Dermis microvascular lymphatic vessel endothelial cell (primary cell): Measurements from ENCODE around the gene PRDX6. TPM values are rescaled to one million over a fixed set of nuclear protein-coding genes. Genes with fewer than 3 reads are reported as not detected.
"Not testable (repeated sequence)": the region's sequence is repeated elsewhere in the genome, so short reads cannot be mapped to it uniquely, and the experiment has no call there.

Experiments used
- DNase-seq, 2 donors: peaks; one replicate each; pipeline versions ENCODE4 v3.0.0 to v3.0.0-alpha.2; 2010; ENCODE audit warnings: low read depth in 2 of 2
- total RNA-seq: library from RNA; depleted of rRNA; stranded (reverse); fragments of >200 nt; gene quantifications from 2 replicates; pipeline ENCODE4 v1.2.1, GENCODE V29; 2014

PRDX6 gene
- total RNA-seq, 1 donor from 2014 or later = 120 TPM

DNA sequence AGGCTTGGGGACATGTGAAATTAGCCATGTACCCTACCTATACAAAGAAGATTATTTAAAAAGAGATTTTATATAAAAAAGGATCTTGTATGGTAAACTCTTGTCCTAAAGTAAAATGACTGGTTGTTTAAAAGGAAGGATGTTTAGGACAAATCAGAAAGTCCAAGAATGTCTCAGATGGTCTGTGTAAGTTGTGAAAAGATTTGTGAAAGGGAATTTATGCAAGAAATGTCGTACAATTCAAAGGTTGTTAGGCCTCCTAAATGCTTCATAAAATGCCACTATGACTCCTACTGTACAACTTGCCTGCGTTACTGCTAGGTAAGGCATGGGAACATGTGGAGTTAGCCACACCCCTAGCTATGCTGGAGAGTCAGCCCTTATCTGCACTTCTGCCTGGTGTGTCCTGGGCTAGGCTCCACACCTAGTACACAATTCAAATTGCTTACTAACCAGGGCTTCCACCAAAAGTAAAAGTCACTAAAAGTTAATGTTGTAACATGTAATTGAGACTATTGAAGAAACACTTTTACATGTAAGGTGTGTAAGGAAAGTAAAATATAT is 19.7 kb downstream of the PRDX6 start:
- no peak for DNase-seq

DNA sequence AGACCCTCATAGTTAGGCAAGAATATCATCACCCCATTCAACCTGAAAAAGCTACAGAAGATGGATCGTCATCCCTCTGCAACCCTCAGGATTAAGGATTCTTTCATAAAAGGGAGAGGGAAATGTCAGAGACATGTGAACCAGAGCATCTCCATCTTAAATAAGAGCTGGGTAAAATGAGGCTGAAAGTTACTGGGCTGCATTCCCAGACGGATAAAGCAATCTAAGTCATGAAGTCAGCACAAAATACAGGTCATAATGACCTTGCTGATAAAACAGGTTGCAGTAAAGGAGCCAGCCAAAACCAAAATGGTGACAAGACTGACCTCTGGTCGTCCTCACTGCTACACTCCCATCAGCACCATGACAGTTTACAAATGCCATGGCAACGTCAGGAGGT is 22.6 kb downstream of the PRDX6 start:
- no peak for DNase-seq

DNA sequence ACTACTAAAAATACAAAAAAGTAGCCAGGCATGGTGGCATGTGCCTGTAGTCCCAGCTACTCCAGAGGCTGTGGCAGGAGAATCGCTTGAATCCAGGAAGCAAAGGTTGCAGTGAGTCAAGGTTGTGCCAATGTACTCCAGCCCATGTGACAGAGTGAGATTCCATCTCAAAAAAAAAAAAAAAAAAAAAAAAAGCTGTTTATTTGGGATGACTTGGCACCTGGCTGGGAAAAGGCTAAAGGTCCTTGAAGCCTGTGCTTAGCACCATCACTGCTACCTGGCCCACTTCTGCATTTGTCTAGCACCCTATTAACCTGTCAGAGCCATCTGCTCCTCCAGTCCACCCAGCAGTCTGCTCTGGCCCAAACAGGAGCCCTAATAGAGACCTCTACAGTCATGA is 25.0 kb downstream of the PRDX6 start:
- DNase-seq = no peak

DNA sequence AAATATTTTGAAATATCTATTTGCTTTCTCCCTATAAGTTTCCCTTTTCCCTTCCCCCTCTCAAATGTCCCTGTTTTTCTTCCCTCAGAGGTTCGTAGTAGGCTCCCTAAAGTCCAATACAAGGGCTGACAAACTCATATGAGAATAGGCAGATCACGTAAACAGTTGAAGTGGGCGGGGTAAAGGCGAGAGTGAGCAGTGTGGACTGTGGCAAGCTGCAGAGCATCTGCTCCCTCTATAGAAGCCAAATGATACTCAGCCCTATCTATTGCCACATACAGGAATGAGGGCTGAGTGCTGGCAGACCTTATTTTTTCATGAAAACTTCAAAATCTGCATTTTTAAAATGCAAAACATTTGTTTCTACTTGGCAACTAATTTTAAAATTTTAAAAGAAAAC is 26.3 kb downstream of the PRDX6 start:
- DNase-seq = no peak

DNA sequence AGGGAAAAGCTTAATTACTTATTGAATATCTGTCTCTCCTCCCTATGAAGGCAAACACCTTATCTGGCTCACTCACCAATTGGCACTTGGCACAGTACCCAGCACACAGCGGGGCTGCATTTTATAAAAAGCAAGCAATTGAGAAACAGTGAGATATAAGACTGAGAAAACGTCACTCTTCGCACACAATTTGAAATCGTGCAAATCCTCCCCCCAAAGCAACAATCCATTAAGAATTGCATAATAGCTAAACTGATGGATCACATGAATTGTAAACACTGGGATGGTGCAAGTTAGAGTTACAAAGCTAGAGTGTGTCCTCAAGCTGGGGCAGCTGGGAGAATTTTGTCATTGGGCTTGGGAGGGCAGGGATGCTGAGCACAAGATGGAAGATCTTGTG is 27.1 kb downstream of the PRDX6 start:
- DNase-seq = no peak

DNA sequence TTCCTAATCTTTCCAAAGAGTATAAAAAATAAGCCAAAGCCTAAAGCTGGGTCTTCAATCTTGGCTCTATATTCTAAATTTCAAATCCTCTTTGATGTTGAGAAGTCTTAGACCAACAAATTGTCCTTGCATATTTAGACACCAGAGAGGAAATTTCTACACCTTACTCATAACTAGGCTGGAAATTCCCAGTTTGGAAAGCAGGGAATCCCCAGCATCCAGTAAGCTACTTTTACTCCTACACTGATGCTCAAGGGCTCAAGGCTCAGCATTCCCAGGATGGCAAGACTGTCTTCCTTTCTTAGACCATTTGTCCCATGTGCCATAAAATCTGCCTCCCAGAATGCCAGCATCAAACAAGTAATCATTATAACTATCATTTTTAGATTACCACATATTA is 28.3 kb downstream of the PRDX6 start:
- DNase-seq = no peak

DNA sequence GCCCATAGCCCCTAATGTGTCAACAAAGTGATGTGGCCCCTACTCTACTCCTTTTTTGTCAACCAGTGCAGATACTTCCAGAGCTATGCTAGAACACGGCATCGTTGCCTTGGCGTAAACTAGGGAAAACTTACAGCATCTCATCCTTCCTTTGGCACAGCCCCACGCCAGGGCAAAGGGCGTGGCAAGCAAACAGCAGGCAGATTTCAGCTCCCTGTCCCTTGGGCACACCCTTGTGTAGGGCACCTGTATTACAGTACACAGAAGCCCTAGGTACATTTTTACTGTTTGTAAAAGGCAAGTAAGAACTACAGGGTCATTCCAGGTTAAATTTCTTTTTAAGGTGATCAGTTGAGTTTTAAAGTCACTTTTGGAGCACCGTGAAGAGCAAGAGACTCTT is 29.3 kb downstream of the PRDX6 start:
- no peak for DNase-seq

DNA sequence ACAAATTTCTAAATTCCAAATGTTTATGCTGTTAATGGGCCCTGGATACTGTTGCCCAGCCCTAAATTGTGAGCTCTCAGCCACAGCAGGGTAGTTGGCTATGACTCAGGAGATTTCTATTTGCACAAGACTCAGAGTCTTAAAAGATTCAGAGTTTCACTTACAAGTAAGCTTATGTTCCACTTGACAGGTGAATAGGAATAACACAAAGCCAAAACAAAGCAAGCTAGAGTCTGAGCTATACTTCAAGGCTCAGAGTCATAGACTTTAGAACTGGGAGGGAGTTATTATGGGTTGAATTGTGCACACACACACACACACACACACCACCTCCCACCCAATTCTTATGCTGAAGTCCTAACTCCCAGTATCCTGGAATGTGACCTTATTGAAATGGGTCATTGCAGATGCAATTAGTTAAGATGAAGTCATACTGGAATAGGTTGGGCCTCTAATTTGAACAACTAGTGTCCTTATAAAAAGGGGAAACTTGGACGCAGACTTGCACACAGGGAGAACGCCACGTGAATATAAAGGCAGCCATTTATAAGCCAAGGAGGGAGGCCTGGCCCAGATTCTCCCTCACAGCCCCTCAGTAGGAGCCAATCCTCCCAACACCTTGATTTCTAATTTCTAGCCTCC is 30.2 kb downstream of the PRDX6 start:
- no peak for DNase-seq

DNA sequence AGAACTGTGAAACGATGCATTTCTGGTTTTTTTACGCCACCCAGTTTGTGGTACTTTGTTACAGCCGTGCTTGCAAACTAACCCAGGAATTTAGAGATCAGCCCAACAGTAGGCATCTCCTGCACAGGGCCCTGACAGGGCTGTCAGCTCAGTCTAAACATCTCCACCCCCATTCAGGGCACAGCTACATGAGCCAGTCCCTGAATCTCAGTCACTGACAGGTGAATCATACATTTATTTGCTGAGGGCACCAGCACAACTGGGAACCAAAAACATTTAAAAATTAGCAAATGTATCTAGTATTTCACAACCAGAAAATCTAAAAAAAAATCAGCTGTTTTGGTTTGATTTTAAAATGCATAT is 30.7 kb downstream of the PRDX6 start:
- no peak for DNase-seq

DNA sequence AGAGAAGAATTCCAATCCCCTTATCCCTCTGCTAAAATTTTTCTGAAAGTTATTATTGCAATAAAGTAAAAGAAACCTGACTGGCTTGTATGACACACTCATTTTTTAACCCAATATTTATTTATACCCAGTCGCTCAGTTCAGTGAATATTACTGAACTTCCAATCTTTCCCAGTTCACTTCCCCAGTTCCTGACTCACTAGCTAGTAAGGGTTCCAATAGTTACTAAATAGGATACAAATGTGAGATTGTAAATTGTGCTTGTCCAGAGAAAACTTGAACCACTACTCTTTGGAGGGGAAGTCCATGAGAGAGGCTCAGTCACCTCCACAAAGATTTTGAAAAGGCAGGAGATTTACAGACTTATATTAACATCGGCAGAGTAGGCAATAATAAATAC is 31.4 kb downstream of the PRDX6 start:
- DNase-seq = no peak

DNA sequence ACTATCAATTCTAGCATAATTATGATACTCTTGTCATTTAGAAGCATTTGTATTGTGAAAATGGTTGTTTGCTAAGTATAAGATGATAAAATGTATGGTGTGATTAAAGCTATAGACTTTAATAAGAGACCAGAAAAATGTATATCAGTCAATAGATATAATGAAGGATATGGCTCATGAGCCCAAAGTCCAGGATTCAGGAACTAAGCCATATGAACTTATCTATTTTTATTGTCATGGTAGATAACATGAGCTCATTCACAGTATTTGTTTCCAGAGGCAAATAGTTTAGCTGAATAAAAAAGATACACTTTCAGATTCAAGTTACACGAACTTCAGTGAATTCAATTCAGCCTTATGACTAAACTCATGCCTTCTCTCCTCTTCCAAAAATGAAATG is 32.7 kb downstream of the PRDX6 start:
- DNase-seq = no peak

DNA sequence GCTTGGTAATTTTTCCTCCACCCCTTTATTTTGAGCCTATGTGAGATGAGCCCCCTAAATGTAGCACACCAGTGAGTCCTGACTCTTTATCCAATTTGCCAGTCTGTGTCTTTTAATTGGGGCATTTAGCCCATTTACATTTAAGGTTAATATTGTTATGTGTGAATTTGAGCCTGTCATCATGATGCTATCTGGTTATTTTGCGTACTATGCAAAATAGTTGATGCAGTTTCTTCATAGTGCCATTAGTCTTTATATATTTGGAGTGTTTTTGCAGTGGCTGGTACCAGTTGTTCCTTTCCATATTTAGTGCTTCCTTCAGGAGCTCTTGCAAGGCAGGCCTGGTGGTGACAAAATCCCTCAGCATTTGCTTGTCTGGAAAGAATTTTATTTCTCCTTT is 37.4 kb downstream of the PRDX6 start:
- not testable (repeated sequence) for DNase-seq

DNA sequence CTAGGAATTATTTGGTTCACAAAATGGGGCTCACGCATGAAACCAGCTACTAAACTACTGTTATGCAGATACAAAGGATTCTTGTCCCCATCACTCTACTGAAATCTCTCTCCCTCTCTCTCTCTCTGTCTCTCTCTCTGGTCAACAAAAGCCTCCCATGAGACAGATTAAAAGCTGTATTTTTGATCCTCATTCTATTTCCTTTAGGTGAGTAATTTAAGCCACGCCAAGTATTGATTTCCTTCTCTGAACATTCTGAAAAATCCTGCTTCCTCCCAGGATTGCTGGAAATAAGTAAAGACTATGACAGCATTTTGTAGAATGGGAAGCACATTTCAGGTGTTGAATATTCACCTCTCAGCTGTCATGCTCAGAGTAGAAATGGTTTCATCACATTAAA is 43.7 kb downstream of the PRDX6 start:
- no peak for DNase-seq

DNA sequence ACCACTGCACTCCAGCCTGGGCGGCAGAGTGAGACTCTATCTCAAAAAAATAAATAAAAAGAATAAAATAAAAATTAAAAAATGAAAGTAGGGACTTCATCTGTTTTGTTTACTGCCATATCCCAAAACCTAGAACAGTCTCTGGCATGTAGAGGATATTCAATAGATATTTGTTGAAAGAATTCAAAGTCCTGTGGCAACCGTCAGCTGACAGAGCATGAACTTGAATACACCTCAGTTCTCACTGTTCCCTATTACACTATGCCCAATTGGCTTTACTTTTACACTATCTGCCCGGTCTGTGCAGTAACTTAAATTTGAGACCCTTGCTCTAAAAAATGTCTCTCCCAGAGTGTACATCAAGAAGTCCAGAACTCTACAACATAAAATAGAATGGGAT is 46.2 kb downstream of the PRDX6 start:
- no peak for DNase-seq

DNA sequence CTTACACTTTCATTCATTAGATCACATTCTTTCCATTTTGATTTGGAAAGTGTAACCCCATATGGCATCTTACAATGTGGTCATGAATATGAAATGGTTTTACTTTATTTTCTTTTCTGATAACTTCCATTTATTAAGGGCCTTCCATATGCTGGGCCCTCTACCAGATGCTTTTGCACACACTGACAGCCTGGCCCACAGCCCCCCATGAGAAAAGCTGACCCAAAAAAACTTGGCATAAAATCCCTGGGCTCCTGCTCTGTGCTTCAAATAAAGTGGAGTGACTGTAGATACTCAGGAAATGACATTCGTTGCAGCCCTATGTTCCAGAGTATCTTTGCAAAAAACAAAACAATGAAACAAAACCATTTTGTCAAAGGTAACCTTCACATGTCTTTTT is 48.8 kb downstream of the PRDX6 start:
- no peak for DNase-seq

DNA sequence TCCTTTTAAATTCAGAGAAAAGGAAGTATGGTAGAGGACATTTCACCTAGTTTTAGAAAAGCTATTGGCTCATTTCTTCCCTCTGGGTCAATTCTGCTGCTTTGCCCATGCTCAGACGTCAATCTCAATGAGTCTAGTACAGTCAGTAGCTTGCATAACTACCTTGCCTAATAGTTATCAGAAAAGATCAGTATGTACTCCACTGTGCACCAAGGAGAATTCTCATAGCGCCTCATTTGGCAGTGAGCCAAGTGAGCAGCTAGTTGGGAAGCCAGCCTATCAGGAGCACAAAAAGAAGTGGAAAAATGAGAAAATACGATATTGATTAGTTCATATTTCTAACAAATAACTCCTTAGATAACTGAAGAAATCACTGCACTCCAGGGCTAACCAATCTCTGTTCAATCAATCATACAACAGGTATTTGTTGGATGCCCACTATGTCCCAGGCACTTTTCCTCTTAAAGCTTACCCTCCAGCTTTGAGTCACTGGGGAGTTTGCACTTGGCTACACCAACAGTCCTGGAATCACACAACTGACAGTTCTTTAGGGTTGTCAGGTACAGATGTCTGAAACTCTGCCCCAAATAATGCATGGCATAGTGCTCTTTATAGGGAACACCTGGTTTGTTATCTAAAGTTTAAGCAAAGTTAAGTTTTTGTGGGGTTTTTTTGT is 50.2 kb downstream of the PRDX6 start:
- DNase-seq = peak in 1 of 2 donors; percentile 12

DNA sequence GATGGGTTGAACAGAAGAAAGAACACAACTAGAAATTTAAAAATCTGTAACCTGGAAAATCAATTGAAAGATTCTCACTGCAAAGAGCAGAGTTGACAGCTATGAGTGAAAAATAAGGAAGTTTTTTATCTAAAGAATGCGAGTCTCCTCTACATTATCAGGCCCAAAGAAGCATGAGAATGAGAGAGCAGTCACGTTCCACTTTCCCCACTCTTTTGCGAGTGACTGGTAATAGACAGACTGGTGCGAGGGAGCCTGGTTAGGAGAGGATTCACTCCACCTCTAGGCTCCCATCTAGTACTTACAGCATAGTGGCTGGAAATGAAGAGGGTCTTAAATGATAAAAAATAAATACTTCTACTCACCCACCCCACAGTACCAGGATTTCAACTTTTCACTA is 52.0 kb downstream of the PRDX6 start:
- DNase-seq = no peak

DNA sequence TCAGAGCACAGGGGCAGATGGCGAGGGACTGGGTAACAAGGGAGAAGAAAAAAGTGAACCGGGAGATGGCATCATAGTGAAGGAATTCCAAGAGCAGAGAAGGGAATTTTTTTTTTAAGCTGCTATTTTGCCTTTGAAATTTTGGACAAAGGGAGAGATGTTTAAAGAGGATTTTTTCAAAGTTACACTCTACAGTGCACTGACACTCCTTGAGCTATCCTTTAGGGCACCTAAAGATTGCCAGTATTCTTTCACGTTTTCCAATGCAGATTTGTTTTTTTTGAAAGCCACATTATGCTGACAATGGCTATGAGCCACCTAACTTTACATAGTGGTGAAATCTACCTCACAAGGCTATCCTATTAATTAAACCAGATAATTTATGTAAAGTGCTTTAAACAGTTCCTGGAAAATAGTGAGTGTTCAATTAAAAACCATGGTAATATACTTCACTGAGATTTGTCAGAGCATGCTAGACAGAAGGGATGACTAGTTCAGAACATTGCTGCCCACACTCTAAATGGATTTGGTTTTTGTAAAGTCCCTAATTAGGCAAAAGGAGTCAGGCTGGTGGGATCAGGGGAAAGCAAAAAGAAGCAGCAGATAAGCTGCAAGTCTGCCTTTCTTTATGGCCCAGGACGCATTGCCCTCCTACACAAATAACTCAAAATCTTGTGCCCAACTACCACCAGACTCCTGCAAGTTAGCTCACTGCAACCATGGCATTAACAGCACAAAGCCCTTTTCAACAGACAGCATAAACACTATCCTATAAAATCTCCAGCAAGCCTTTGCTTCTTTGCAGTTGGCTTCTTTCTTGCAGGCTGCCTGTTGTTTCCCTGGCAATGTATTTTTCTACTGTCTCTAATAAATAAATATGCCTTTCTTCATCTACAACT is 53.9 kb downstream of the PRDX6 start:
- no peak for DNase-seq

DNA sequence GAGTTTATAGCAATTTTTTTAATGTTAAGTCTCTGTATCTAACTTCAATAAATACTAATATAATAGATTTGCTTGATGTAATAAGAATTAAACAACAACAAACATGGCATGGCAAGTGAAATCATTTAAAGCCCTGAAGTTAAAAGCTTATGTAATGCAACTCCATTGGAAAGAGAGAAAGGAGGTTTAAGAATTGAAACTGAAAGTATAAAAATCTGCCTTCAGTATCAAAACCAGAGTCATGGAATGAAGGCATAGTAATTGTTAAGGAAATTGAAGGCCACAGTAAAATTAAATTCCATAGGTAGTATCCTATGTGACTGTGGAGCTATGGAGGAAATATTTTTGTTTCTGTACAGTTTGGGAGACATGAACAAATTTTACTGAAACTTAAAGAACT is 55.1 kb downstream of the PRDX6 start:
- DNase-seq = no peak

DNA sequence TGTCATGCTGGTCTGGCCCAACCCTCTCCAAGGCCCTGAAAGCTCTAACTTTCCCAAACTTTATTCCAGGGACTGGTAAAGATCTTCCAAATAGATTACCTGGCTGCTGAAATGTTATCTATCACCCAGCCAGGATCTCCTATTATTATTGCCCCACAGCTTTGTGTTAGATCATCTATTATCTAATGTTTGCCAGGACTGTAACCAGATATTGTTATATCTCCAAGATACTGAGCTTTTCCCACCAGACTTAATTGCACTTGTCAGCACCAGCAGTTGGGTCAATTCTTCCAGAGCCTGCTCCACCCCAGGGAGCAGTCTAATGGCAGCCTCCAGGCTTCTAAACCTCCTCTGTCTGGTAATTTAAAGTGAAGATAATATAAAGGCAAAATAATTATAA is 59.1 kb downstream of the PRDX6 start:
- no peak for DNase-seq
